ENCODE measurements around the gene HACD3. TPM values are rescaled to one million over a fixed set of nuclear protein-coding genes. Genes with fewer than 3 reads are reported as not detected.

HACD3 gene
- total and polyA plus RNA-seq, 7 donors = 3.7 to 8.8 (median 6.5) TPM

DNA sequence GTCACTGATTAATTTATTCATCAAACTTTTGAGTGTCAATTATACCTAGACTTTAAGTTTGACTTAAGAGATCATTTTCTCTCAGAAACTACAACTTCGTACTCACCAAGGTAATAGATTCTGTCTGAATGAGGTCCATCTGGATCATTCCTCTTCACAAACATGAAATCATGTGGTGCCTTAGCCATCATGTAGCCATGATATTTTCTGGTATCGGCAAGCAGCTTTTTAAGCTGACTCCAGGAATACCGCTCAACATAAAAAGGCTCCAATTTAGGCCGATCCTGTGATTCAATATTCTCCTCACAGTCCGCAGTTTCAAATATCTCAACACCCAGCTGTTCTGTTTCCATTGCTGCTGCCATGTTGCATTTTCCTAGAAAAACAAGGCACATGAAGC lies 18.1 kb upstream of the HACD3 start:
- WGBS, 3 donors = 27 to 52% (median 31%) methylated on average over 5 of the region's 5 CpGs
- peaks cover 0 to 51% of the 10 kb centered on the region in 2 donors for H3K36me3 ChIP-seq (ENCODE audit: insufficient read depth in 1 of 2, low read depth in 1 of 2)
- TF ChIP-seq, protein P1, sequence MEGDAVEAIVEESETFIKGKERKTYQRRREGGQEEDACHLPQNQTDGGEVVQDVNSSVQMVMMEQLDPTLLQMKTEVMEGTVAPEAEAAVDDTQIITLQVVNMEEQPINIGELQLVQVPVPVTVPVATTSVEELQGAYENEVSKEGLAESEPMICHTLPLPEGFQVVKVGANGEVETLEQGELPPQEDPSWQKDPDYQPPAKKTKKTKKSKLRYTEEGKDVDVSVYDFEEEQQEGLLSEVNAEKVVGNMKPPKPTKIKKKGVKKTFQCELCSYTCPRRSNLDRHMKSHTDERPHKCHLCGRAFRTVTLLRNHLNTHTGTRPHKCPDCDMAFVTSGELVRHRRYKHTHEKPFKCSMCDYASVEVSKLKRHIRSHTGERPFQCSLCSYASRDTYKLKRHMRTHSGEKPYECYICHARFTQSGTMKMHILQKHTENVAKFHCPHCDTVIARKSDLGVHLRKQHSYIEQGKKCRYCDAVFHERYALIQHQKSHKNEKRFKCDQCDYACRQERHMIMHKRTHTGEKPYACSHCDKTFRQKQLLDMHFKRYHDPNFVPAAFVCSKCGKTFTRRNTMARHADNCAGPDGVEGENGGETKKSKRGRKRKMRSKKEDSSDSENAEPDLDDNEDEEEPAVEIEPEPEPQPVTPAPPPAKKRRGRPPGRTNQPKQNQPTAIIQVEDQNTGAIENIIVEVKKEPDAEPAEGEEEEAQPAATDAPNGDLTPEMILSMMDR (IDR thresholded peaks at IDR 0.05) = no peak
- DNase-seq (no peak), ATAC-seq (no peak)
- peak overlapping the region; percentile 47 for H3K4me3 ChIP-seq
- H3K9me3 ChIP-seq = no peaks in the 10 kb centered on the region
- H3K27me3 ChIP-seq (ENCODE audit: insufficient read depth in 3 of 3, low read length in 2 of 3) = no peaks in the 10 kb centered on the region
- H3K27ac ChIP-seq = peak overlapping the region; percentile 73
- intact Hi-C loops (cut with DNase I) = no loop called here
- peaks cover 51% of the 10 kb centered on the region for H3K4me1 ChIP-seq

DNA sequence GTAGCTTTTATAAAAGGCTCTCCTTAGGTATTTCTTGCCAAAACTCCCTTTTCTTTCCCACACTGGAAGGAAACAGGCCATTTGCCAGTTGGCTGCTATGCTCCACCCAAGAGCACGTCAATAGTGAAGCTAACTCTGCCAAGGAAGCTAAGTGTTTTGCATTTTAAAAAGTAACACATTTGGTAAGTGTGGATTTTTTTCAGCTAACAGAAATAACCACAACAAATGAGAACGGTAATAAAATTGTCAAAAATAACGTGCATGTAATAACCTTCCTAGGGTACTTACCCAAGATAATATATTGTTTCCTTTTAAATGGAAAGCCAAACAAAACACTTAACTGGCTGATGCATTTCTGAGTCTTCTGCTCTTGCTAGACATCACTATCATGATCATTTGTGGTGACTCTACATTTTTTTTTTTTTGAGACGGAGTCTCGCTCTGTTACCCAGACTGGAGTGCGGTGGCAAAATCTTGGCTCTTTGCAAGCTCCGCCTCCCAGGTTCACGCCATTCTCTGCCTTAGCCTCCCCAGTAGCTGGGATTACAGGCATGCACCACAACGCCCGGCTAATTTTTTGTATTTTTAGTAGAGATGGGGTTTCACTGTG lies 17.4 kb upstream of the HACD3 start:
- peak overlapping the region; percentile 47 for H3K4me3 ChIP-seq
- peak overlapping the region; percentile 73 for H3K27ac ChIP-seq
- DNase-seq (peak; percentile 30 to 66), ATAC-seq (no peak)
- peaks cover 48% of the 10 kb centered on the region for H3K4me1 ChIP-seq
- intact Hi-C loops (cut with DNase I) = no loop called here
- peaks cover 0 to 44% of the 10 kb centered on the region in 2 donors for H3K36me3 ChIP-seq (ENCODE audit: insufficient read depth in 1 of 2, low read depth in 1 of 2)
- TF ChIP-seq, protein P1 (IDR thresholded peaks at IDR 0.05) = no peak
- WGBS, 3 donors = 16 to 29% (median 19%) methylated on average over 10 of the region's 10 CpGs
- H3K27me3 ChIP-seq (ENCODE audit: insufficient read depth in 3 of 3, low read length in 2 of 3) = no peaks in the 10 kb centered on the region
- H3K9me3 ChIP-seq = no peaks in the 10 kb centered on the region

DNA sequence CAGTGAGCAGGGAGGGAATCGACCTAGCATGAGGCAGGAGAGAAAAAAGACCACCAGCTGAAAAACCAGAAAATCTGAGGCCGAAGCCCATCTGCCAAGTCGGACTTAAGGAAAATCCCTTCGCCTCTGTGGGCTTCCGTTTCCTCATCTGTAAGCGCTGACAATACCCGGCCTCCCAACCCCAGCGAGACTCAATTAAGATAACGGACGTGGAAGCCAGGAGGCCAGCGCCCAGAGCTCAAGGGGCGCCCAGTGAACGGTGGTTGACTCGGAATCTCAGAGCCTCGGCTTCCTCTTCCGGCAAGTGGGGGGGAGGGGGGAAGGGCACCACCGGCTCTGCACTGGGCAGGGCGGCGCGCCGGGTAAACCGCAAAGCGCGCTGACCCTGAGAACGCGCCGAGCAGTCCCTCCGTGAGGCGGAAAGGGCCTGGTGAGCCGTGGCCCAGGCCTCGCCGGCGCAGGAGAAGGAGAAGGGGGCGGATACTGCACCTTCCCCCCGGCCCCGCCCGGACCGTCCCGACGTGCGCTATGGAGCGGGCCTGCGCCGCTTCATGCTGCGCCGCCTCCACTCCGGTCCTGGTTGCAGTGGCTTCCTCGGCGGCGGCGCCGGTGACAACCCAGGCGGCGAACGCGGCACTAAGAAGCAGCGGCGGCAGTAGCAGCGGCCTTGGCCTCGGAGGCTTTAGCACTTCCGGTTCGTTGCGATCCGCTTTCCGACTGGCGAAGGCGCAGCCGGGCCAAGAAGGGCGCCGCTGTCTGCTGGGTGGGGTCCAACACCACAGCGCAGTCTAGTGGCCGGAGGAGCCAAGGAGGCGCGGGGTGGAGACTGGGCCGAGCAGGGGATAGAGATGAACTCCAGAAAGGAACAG lies 13.0 kb upstream of the HACD3 start, which contains the start of gene DPP8:
Gene DPP8, minus strand, starts transcription at position 693 of the 869 bp plus-strand sequence. CDS start 5,136 bp downstream, outside the sequence.
- Histone ChIP-seq H3K9me3 (no peaks in the 10 kb centered on the region), H3K36me3 (ENCODE audit: insufficient read depth in 1 of 2, low read depth in 1 of 2) (peaks cover 0 to 10% of the 10 kb centered on the region in 2 donors), H3K27ac (peak within 1 kb of the TSS; percentile 98), H3K4me1 (peaks cover 35% of the 10 kb centered on the region), H3K27me3 (ENCODE audit: insufficient read depth in 3 of 3, low read length in 2 of 3) (no peaks in the 10 kb centered on the region), H3K4me3 (peak within 1 kb of the TSS; percentile 100)
- ATAC-seq (peak; percentile 98 to 99 (median 99)), DNase-seq (peak; percentile 94 to 97)
- 0 to 1% (median 0%) methylated on average over 59 to 75 of the region's 75 CpGs for WGBS, 3 donors
- TF ChIP-seq, protein P1 (IDR thresholded peaks at IDR 0.05) = peak; percentile 81
- intact Hi-C loops (cut with DNase I) = no loop called here

DNA sequence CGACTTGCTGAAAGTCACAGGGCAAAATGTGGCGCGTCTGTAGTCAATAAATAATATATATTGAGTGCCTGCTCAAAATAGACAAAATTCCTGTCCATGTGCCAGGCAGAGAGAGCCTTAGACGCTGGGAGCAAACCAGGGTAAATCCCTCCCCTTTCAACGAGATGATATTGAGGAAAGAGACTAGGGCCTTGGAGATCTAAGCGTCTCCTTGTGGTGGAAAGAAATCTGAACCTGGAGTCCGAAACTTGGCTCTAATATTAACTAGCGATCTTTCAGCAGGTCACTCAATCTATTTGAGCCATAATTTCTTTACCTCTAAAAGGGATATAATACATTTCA lies 12.4 kb upstream of the HACD3 start:
- WGBS, 3 donors = 7 to 16% (median 15%) methylated on average over 8 of the region's 8 CpGs
- TF ChIP-seq, protein P1 (IDR thresholded peaks at IDR 0.05) = no peak
- Histone ChIP-seq H3K36me3 (ENCODE audit: insufficient read depth in 1 of 2, low read depth in 1 of 2) (peaks cover 0 to 10% of the 10 kb centered on the region in 2 donors), H3K9me3 (no peaks in the 10 kb centered on the region), H3K4me3 (peak overlapping the region; percentile 100), H3K27me3 (ENCODE audit: insufficient read depth in 3 of 3, low read length in 2 of 3) (no peaks in the 10 kb centered on the region), H3K4me1 (peaks cover 29% of the 10 kb centered on the region), H3K27ac (peak overlapping the region; percentile 98)
- peak in 3 of 4 donors; percentile 2 to 23 (median 9) for ATAC-seq
- no peak for DNase-seq
- intact Hi-C loops (cut with DNase I) = no loop called here

All from psoas muscle (tissue), 8 donors.